Fibroblast of the conjunctiva (primary cell): ENCODE measurements around the gene ZNF678.

Experiments
- DNase-seq: peaks from one replicate; pipeline ENCODE4 v3.0.0-alpha.2; 2010; ENCODE audit warnings: low read depth

ZNF678 gene

GRCh38 chr1:227723474-227723873 is 160.1 kb downstream of the ZNF678 start:
- no peak for DNase-seq

GRCh38 chr1:227725046-227725445 is 161.7 kb downstream of the ZNF678 start:
- no peak for DNase-seq

DNA sequence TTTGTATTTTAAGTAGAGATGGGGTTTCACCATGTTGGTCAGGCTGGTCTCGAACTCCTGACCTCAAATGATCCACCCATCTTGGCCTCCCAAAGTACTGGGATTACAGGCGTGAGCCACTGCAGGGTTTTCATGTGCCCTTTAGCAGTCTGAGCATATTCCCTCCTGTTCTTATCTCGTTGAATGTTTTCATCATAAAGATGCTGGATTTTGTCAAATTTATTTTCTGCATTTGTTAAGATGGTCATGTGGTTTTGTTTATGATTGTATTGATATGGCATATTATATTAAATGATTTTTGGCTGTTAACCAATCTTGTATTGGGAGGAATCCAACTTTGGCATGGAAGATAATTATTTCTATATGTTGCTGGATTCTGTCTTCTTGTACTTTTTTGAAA is 163.0 kb downstream of the ZNF678 start:
- DNase-seq: no peak
